ENCODE data around the gene SMOC1.

DNA sequence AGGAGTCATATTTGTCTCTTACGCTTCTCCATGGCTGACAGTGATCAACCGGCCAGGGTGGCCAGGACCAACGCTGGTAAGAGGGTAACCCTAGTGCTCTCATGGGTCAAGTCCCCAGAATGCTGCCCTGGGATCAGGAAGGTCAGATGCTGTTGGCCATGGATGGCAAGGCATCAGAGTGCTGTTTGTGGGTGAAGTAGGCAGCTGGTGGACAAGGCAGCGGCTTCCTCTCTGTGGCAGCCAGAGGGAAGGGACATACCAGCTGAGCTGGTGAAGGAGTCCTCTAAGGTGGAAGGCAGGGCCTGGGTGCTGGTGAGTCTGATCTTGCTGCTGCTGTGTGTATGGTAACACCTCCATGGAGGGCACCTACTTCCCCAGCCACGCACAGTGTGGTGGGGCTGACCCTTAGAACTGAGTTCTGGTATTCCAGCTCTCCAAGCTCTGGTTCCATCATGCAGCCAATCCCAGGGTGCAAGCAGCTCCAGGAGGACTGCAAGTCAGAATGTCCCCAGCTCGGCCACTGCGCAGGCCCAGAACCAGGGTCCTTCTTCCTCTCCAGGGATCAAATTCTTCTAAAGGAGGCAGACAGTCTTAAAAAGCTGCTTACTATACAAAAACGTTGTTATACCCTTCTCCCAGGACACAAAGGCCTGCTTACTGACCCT is 13.4 kb upstream of the SMOC1 start:
- TF ChIP-seq POLR2AphosphoS5 (IDR thresholded peaks at IDR 0.05; ENCODE audit: low read depth, low read length) = no peak
- TF ChIP-seq SPI1 (IDR thresholded peaks at IDR 0.05; ENCODE audit: low read depth, low read length) = no peak
- TF ChIP-seq TAF1 (IDR thresholded peaks at IDR 0.05; ENCODE audit: low read depth, low read length) = no peak
- TF ChIP-seq POLR2A (IDR thresholded peaks at IDR 0.05; ENCODE audit: low read depth, low read length) = no peak
- no peak for TF ChIP-seq PAX5 (IDR thresholded peaks at IDR 0.05; ENCODE audit: insufficient read depth, low read length, severe bottlenecking)
- TF ChIP-seq POU2F2 (IDR thresholded peaks at IDR 0.05; ENCODE audit: low read depth, low read length) = no peak
